ENCODE data around the gene GABRR2.

GABRR2 gene

DNA sequence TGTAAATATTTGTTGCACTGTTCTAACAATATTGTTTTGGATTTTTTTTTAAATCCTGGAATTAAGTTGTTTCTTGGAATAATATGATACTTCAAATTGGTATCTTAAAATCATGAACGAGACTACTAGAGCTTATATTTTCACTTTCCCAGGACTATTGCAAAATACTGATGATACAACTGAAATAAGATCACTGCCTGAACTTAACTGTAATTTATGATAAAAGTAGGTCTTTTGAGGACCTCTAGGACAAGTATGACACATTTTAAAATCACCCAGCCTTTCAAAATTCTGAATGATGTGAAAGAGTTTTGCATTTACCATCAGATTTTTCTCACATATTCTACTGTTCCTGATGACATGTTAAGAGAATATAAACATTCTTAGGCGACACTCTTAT is 46.1 kb upstream of the GABRR2 start (continued):
- TF ChIP-seq, protein P1, sequence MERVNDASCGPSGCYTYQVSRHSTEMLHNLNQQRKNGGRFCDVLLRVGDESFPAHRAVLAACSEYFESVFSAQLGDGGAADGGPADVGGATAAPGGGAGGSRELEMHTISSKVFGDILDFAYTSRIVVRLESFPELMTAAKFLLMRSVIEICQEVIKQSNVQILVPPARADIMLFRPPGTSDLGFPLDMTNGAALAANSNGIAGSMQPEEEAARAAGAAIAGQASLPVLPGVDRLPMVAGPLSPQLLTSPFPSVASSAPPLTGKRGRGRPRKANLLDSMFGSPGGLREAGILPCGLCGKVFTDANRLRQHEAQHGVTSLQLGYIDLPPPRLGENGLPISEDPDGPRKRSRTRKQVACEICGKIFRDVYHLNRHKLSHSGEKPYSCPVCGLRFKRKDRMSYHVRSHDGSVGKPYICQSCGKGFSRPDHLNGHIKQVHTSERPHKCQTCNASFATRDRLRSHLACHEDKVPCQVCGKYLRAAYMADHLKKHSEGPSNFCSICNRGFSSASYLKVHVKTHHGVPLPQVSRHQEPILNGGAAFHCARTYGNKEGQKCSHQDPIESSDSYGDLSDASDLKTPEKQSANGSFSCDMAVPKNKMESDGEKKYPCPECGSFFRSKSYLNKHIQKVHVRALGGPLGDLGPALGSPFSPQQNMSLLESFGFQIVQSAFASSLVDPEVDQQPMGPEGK (CRISPR knock-in tag; IDR thresholded peaks at IDR 0.05; ENCODE audit: borderline replicate concordance): no peak

DNA sequence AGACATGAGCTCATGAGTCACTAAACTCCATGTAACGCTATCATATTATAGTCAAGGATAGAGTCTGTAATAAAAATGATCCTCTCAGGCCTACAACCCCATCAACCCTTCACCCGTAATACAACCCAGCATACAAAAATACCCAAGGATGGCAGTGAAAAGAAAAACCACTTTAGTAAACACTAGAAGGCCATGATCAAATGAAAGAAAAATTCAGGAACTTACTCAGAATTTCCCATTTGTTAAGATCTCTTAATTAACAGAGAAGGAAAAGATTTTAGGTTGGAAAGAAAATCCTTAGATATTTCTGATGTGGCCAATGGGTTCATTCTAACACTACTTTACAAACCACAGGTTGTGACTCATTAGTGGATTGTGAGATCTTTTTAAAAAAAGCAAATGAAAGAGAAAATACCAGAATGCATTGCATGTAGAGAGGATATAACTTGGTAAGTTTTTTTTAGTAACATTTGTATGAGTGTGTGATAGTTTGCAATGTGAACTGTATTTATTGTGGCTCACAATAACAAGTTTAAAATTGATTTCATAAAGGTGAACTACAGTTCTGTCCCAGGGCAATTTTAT is 45.4 kb upstream of the GABRR2 start:
- TF ChIP-seq TOX (CRISPR knock-in tag; IDR thresholded peaks at IDR 0.05; ENCODE audit: borderline replicate concordance) (no peak), BACH2 (CRISPR knock-in tag; IDR thresholded peaks at IDR 0.05; ENCODE audit: borderline replicate concordance) (no peak), TCF4 (CRISPR knock-in tag; IDR thresholded peaks at IDR 0.05; ENCODE audit: borderline replicate concordance) (no peak), GLIS3 (CRISPR knock-in tag; IDR thresholded peaks at IDR 0.05) (no peak), ISL1 (CRISPR knock-in tag; IDR thresholded peaks at IDR 0.05) (no peak), ZNF70 (CRISPR knock-in tag; IDR thresholded peaks at IDR 0.05) (no peak), ZFP3 (CRISPR knock-in tag; IDR thresholded peaks at IDR 0.05) (no peak), ZNF8 (CRISPR knock-in tag; IDR thresholded peaks at IDR 0.05) (no peak), ARNTL (CRISPR knock-in tag; IDR thresholded peaks at IDR 0.05; ENCODE audit: borderline replicate concordance, low read depth) (no peak), ZC3H10 (CRISPR knock-in tag; IDR thresholded peaks at IDR 0.05) (no peak), PPARA (CRISPR knock-in tag; IDR thresholded peaks at IDR 0.05; ENCODE audit: borderline replicate concordance) (no peak)
- TF ChIP-seq, protein P2, sequence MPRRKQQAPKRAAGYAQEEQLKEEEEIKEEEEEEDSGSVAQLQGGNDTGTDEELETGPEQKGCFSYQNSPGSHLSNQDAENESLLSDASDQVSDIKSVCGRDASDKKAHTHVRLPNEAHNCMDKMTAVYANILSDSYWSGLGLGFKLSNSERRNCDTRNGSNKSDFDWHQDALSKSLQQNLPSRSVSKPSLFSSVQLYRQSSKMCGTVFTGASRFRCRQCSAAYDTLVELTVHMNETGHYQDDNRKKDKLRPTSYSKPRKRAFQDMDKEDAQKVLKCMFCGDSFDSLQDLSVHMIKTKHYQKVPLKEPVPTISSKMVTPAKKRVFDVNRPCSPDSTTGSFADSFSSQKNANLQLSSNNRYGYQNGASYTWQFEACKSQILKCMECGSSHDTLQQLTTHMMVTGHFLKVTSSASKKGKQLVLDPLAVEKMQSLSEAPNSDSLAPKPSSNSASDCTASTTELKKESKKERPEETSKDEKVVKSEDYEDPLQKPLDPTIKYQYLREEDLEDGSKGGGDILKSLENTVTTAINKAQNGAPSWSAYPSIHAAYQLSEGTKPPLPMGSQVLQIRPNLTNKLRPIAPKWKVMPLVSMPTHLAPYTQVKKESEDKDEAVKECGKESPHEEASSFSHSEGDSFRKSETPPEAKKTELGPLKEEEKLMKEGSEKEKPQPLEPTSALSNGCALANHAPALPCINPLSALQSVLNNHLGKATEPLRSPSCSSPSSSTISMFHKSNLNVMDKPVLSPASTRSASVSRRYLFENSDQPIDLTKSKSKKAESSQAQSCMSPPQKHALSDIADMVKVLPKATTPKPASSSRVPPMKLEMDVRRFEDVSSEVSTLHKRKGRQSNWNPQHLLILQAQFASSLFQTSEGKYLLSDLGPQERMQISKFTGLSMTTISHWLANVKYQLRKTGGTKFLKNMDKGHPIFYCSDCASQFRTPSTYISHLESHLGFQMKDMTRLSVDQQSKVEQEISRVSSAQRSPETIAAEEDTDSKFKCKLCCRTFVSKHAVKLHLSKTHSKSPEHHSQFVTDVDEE (CRISPR knock-in tag; IDR thresholded peaks at IDR 0.05): no peak
- ATAC-seq: no peak; the same call in 2 of the 3 replicates

DNA sequence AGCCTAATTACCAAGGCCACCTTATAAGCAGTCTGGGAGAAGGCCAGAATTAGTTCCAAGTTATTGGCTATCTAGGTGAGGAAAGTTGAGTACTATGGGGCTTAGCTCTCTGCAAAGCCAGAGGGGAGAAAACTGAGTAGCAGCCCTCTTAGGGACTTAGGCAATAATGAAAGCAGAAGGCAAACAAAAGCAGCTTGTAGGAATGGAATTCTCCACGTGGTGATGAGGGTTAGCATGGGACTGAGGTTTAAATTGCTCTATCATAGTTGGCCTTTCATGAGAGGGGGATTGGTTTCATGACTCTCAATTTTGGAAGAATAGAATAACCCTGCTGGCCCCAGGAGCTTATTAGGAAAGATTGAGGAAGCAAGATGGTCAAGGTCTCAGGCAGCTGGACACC is 44.5 kb upstream of the GABRR2 start:
- TF ChIP-seq ZNF70 (CRISPR knock-in tag; IDR thresholded peaks at IDR 0.05): no peak
- TF ChIP-seq ISL1 (CRISPR knock-in tag; IDR thresholded peaks at IDR 0.05): no peak
- no peak for TF ChIP-seq GLIS3 (CRISPR knock-in tag; IDR thresholded peaks at IDR 0.05)
- no peak for TF ChIP-seq ESRRG (CRISPR knock-in tag; IDR thresholded peaks at IDR 0.05)
- no peak for TF ChIP-seq ARNTL (CRISPR knock-in tag; IDR thresholded peaks at IDR 0.05; ENCODE audit: borderline replicate concordance, low read depth)
- TF ChIP-seq TCF4 (CRISPR knock-in tag; IDR thresholded peaks at IDR 0.05; ENCODE audit: borderline replicate concordance): no peak
- TF ChIP-seq ZFP3 (CRISPR knock-in tag; IDR thresholded peaks at IDR 0.05): no peak
- no peak for TF ChIP-seq OSR1 (CRISPR knock-in tag; IDR thresholded peaks at IDR 0.05)
- TF ChIP-seq PPARA (CRISPR knock-in tag; IDR thresholded peaks at IDR 0.05; ENCODE audit: borderline replicate concordance): no peak
- TF ChIP-seq, protein P1 (CRISPR knock-in tag; IDR thresholded peaks at IDR 0.05; ENCODE audit: borderline replicate concordance): no peak
- TF ChIP-seq SNAI2 (CRISPR knock-in tag; IDR thresholded peaks at IDR 0.05): no peak
- ATAC-seq: no peak

- no peak for ATAC-seq
- TF ChIP-seq ZNF70 (CRISPR knock-in tag; IDR thresholded peaks at IDR 0.05) (no peak), ZC3H10 (CRISPR knock-in tag; IDR thresholded peaks at IDR 0.05) (no peak), ESRRG (CRISPR knock-in tag; IDR thresholded peaks at IDR 0.05) (no peak), ZNF565 (CRISPR knock-in tag; conservative IDR thresholded peaks at IDR 0.05; ENCODE audit: low read depth) (no peak), TCF4 (CRISPR knock-in tag; IDR thresholded peaks at IDR 0.05; ENCODE audit: borderline replicate concordance) (no peak), PPARA (CRISPR knock-in tag; IDR thresholded peaks at IDR 0.05; ENCODE audit: borderline replicate concordance) (no peak), CREB5 (CRISPR knock-in tag; IDR thresholded peaks at IDR 0.05; ENCODE audit: low read depth) (no peak)
- TF ChIP-seq, protein P2 (CRISPR knock-in tag; IDR thresholded peaks at IDR 0.05): no peak
These were observed 42.3 kb upstream of the GABRR2 start for GRCh38 chr6:89357390-89357789.
